ENCODE data around the gene NACAD.
A peak's percentile ranks its signal among the peaks of the same experiment; 100 is the strongest.

Gene NACAD

DNA sequence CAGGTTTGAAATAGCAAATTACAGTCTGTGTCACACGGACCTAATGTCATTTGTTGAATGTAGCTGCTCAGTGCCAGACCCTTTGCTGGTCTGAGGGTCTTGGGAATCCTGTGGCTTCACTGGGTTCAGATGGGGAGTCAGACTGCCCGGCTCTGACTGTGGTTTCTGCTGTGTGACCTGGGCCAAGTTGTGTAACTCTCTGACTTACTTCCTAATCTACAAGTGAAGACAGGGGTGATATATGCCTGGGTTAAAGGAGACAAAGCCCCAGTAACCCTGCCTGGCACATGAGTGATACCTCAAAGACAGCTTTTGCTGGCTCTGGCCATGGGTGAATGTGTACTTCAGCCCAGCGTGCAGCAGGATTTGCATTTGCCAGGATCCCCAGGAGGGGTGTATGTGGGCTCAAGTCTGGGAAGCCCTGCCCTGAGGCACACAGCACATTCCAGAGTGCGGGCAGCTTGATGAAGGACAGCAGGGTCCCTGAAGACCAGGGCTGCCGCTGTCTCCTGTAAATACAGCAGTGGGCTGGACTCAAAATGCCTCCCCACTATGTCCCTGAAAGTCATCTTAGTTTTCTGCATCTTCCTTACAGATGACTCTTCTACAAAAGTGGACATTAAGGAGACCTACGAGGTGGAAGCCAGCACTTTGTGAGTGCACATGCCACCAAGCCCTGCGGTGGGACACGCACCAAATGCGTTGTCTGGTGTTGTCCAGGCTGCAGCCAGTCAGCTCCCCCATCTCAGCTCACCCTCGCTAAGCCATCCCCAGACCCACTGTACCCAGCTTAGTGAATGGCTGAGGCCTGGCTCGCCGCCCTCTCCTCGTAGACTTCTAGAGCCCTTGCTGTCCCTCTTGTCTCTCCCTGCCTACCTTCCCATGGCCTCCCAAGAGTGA is 16.4 kb downstream of the NACAD start:
- peak overlapping the region in 1 of 2 donors; percentile 86 for H3K27ac Mint-ChIP-seq
- H3K27me3 Mint-ChIP-seq, result no peaks in the 10 kb centered on the region
- no peak for DNase-seq
- H3K4me3 Mint-ChIP-seq, result no peak overlapping the region
- no peaks in the 10 kb centered on the region for H3K9me3 Mint-ChIP-seq
- H3K4me1 Mint-ChIP-seq (ENCODE audit: low read depth in 2 of 2), result peaks cover 10 to 31% of the 10 kb centered on the region in 2 donors
- ATAC-seq (replicated peaks), result no peak
- H3K36me3 Mint-ChIP-seq (ENCODE audit: insufficient read depth), result peaks cover 62% of the 10 kb centered on the region

DNA sequence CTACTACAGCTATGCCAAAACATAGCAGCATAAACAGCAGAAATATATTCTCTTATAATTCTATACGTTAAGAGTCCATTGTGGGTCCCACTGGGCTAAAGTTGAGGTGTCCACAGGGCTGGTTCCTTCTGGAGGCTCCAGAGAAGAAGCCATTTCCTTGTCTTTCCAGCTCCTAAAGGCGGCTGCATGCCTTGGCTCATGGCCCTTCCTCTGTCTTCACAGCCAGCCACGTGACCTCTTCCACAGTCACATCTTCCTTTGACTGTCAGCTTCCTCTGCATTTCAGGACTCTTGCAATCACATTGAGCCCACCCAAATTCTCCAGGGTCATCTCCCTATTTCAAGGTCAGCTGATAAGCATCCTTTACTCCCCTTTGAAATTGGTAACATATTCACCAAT is 17.2 kb downstream of the NACAD start:
- Mint-ChIP-seq H3K4me3 (no peak overlapping the region), H3K27me3 (no peaks in the 10 kb centered on the region), H3K9me3 (no peaks in the 10 kb centered on the region), H3K36me3 (ENCODE audit: insufficient read depth) (peaks cover 70% of the 10 kb centered on the region), H3K4me1 (ENCODE audit: low read depth in 2 of 2) (peaks cover 10 to 31% of the 10 kb centered on the region in 2 donors), H3K27ac (peak overlapping the region in 1 of 2 donors; percentile 28)
- no peak for ATAC-seq (replicated peaks)
- no peak for DNase-seq

DNA sequence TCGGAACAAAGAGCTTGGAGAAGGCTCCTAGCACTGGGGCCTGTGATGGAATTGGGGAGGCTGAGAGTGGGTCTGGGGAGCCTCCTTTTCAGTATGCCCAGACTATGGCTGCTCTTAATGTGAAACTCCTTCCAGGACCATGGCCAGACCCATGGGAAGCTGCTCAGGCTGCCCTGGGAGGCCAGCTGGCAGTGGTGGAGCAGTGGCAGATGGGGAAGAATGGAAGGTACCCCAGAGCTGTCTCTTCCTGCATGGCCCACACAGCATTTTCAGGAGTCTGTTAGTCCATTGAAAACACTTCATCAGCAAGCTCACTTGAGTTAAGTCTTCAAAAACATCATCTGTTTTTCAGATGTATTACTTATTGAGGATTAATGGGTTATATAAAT is 18.5 kb downstream of the NACAD start:
- H3K27ac Mint-ChIP-seq, result no peak overlapping the region
- peaks cover 82% of the 10 kb centered on the region for H3K36me3 Mint-ChIP-seq (ENCODE audit: insufficient read depth)
- DNase-seq, result no peak
- H3K9me3 Mint-ChIP-seq, result no peaks in the 10 kb centered on the region
- no peak for ATAC-seq (replicated peaks)
- H3K4me3 Mint-ChIP-seq, result no peak overlapping the region
- peaks cover 17 to 33% of the 10 kb centered on the region in 2 donors for H3K4me1 Mint-ChIP-seq (ENCODE audit: low read depth in 2 of 2)
- H3K27me3 Mint-ChIP-seq, result no peaks in the 10 kb centered on the region

DNA sequence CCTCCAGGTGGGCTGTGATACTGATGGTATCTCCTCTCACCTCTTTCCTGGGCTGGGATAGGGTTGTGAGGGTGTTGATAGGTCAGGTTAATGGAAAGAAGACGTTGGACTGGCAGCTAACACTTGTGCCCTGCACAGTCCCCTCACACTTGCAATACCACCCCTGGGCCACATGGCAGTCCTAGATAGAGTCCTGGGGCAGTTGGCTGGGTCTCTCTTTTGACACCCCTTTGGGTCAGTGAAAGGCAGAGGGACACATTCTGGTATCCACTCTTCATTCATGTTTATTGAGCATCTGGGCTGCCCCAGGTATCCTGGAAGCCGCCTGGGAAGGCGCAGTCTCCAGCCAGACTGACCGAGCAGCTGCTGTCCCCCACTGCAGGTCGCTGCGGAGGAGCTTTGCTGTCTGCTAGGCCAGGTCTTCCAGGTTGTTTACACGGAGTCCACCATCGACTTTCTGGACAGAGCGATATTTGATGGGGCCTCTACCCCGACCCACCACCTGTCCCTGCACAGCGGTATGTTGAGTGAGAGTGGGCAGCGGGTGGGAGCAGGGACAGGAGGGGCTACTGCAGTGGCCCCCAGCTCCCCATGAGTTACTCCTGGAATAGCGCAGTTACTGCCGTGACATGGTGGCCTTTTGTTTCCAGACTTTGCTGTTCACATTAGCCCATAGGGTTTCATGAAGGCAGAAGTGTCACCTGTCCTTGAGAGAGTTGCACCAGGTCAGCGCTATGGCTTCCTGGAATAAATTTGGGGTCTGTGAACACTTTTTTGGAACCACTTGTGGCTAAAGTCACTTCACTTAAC is 19.1 kb downstream of the NACAD start:
- H3K27ac Mint-ChIP-seq, result peak overlapping the region; percentile 67 to 80
- no peak for DNase-seq

GRCh38 chr7:45068236-45069023 is 20.3 kb downstream of the NACAD start:
- DNase-seq, result no peak
- Mint-ChIP-seq H3K4me1 (ENCODE audit: low read depth in 2 of 2) (peaks cover 19 to 26% of the 10 kb centered on the region in 2 donors), H3K9me3 (no peaks in the 10 kb centered on the region), H3K4me3 (no peak overlapping the region), H3K27me3 (no peaks in the 10 kb centered on the region), H3K36me3 (ENCODE audit: insufficient read depth) (peaks cover 87% of the 10 kb centered on the region), H3K27ac (peak overlapping the region; percentile 67 to 80)
- ATAC-seq (replicated peaks), result no peak

More for the DNA sequence above, 19.1 kb downstream of the NACAD start:
- Mint-ChIP-seq H3K36me3 (ENCODE audit: insufficient read depth) (peaks cover 84% of the 10 kb centered on the region), H3K4me1 (ENCODE audit: low read depth in 2 of 2) (peaks cover 15 to 29% of the 10 kb centered on the region in 2 donors), H3K9me3 (no peaks in the 10 kb centered on the region), H3K4me3 (no peak overlapping the region), H3K27me3 (no peaks in the 10 kb centered on the region)
- no peak for ATAC-seq (replicated peaks)

- Mint-ChIP-seq H3K4me1 (ENCODE audit: low read depth in 2 of 2) (peaks cover 19 to 20% of the 10 kb centered on the region in 2 donors), H3K9me3 (no peaks in the 10 kb centered on the region), H3K36me3 (ENCODE audit: insufficient read depth) (peaks cover 91% of the 10 kb centered on the region), H3K4me3 (no peak overlapping the region), H3K27me3 (no peaks in the 10 kb centered on the region), H3K27ac (peak overlapping the region in 1 of 2 donors; percentile 62)
- DNase-seq (no peak), ATAC-seq (replicated peaks) (no peak)
Measured at GRCh38 chr7:45067582-45067981, 21.2 kb downstream of the NACAD start.

DNA sequence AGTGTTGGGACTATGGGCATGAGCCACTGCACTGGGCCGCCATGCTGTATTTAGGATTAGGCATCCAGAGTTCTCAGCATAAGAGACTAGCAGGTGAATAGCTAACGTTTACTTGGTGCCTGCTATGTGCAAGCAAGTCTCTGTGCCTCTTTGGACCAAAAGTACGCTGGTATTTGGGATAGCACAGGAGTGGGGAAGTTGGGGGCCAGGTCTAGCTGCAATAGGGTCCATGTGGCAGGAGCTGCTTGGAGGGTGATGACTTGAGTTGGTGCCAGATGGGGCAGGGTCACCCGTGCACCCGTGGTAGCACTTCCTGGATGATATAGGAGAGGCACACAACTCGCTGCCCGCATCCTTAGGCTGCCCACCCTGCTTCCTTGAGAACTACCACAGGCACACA is 22.4 kb downstream of the NACAD start:
- Mint-ChIP-seq H3K4me3 (no peak overlapping the region), H3K27me3 (no peaks in the 10 kb centered on the region), H3K9me3 (no peaks in the 10 kb centered on the region), H3K36me3 (ENCODE audit: insufficient read depth) (peaks cover 89% of the 10 kb centered on the region), H3K4me1 (ENCODE audit: low read depth in 2 of 2) (peaks cover 24 to 26% of the 10 kb centered on the region in 2 donors), H3K27ac (peak overlapping the region in 1 of 2 donors; percentile 62)
- DNase-seq (no peak), ATAC-seq (replicated peaks) (no peak)

- Mint-ChIP-seq H3K27me3 (no peaks in the 10 kb centered on the region), H3K36me3 (ENCODE audit: insufficient read depth) (peaks cover 85% of the 10 kb centered on the region), H3K4me1 (ENCODE audit: low read depth in 2 of 2) (peaks cover 35 to 36% of the 10 kb centered on the region in 2 donors), H3K4me3 (no peak overlapping the region), H3K27ac (peak overlapping the region; percentile 13 to 46), H3K9me3 (no peaks in the 10 kb centered on the region)
- no peak for DNase-seq
- ATAC-seq (replicated peaks), result no peak
Measured at GRCh38 chr7:45065031-45065995, 23.5 kb downstream of the NACAD start.

- Mint-ChIP-seq H3K4me3 (no peak overlapping the region), H3K27ac (peak overlapping the region; percentile 6 to 23), H3K4me1 (ENCODE audit: low read depth in 2 of 2) (peaks cover 36 to 44% of the 10 kb centered on the region in 2 donors), H3K27me3 (no peaks in the 10 kb centered on the region), H3K9me3 (no peaks in the 10 kb centered on the region), H3K36me3 (ENCODE audit: insufficient read depth) (peaks cover 81% of the 10 kb centered on the region)
- ATAC-seq (replicated peaks), result no peak
- DNase-seq, result no peak
Measured at GRCh38 chr7:45064047-45064725, 24.6 kb downstream of the NACAD start.

GRCh38 chr7:45061806-45062425 is 26.9 kb downstream of the NACAD start:
- Mint-ChIP-seq H3K36me3 (ENCODE audit: insufficient read depth) (peaks cover 73% of the 10 kb centered on the region), H3K27me3 (no peaks in the 10 kb centered on the region), H3K27ac (peak overlapping the region; percentile 18 to 64), H3K9me3 (no peaks in the 10 kb centered on the region), H3K4me3 (peak overlapping the region; percentile 34 to 52), H3K4me1 (ENCODE audit: low read depth in 2 of 2) (peaks cover 44 to 55% of the 10 kb centered on the region in 2 donors)
- ATAC-seq (replicated peaks) (no peak), DNase-seq (no peak)

DNA sequence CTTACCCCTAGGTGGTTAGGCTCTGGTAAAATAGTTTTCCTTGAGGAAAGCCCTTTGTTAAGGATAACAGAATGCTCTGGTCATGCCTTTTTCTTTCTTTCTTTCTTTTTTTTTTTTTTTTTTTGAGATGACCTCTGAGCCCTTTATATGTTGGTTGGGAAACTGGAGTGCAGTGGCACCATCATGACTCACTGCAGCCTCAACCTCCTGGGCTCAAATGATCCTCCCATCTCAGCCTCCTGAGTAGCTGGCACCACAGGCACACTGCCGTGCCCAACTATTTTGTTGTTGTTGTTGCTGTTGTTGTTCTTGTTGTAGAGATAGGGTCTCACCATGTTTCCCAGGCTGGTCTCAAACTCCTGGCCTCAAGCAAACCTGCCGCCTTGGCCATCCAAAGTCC is 27.4 kb downstream of the NACAD start:
- Mint-ChIP-seq H3K36me3 (ENCODE audit: insufficient read depth) (peaks cover 67% of the 10 kb centered on the region), H3K4me1 (ENCODE audit: low read depth in 2 of 2) (peaks cover 44 to 60% of the 10 kb centered on the region in 2 donors), H3K9me3 (no peaks in the 10 kb centered on the region), H3K27me3 (no peaks in the 10 kb centered on the region), H3K27ac (peak overlapping the region; percentile 18 to 64), H3K4me3 (peak overlapping the region; percentile 34 to 52)
- ATAC-seq (replicated peaks), result no peak
- no peak for DNase-seq
